H1 (cell line): ENCODE measurements around the gene MYF5. TPM values are rescaled to one million over a fixed set of nuclear protein-coding genes. Genes with fewer than 3 reads are reported as not detected.

Source experiments
- CTCF ChIA-PET: fragments of 300-600 bp; sonication (Branson Sonifier 250); formaldehyde crosslinking; loops from one replicate; lab custom pipeline; 2021; ENCODE audit not compliant: partially characterized antibody; lab: Charles Lee
- POLR2A ChIA-PET: fragments of 300-600 bp; sonication (Branson Sonifier 250); formaldehyde crosslinking; loops from one replicate; lab custom pipeline; 2021; ENCODE audit warnings: inconsistent platforms; ENCODE audit not compliant: partially characterized antibody; lab: Charles Lee
- DNase-seq, 2 experiments: peaks; one replicate each; pipeline versions ENCODE4 v3.0.0 to v3.0.0-alpha.2; 2010 to 2022; ENCODE audit warnings: low spot score in 2 of 2, low read depth in 1 of 2, mixed read lengths in 1 of 2
- FAIRE-seq: peaks from 2 replicates; lab custom pipeline; 2011; peaks lifted over from hg19 to GRCh38; lab: Jason Lieb, UNC
- H2AFZ ChIP-seq: 2 replicates; pipeline ENCODE4 v1.8.1; 2012; ENCODE audit warnings: low read length, inconsistent platforms
- H2AK5ac ChIP-seq: 2 replicates; pipeline ENCODE4 v1.6.1; 2013; ENCODE audit warnings: low read depth, low read length
- H2BK120ac ChIP-seq: replicated peaks from 2 replicates; pipeline ENCODE3; 2013; ENCODE audit warnings: low read depth, low read length, inconsistent platforms
- H2BK12ac ChIP-seq: 2 replicates; pipeline ENCODE4 v1.6.1; 2013; ENCODE audit warnings: low read depth, low read length
- H2BK15ac ChIP-seq: 2 replicates; pipeline ENCODE4 v1.6.1; 2013; ENCODE audit warnings: low read length
- H2BK20ac ChIP-seq: 2 replicates; pipeline ENCODE4 v1.6.1; 2013; ENCODE audit warnings: low read length
- H2BK5ac ChIP-seq: 2 replicates; pipeline ENCODE4 v1.6.1; 2013; ENCODE audit warnings: low read depth, low read length
- H3K14ac ChIP-seq: 2 replicates; pipeline ENCODE4 v1.6.1; 2013; ENCODE audit warnings: inconsistent platforms; ENCODE audit not compliant: insufficient read length
- H3K18ac ChIP-seq: 2 replicates; pipeline ENCODE4 v1.6.1; 2013; ENCODE audit warnings: low read length; ENCODE audit errors: extremely low read depth
- H3K23ac ChIP-seq: 2 replicates; pipeline ENCODE4 v1.6.1; 2013; ENCODE audit warnings: inconsistent platforms; ENCODE audit not compliant: insufficient read length
- H3K23me2 ChIP-seq: 2 replicates; pipeline ENCODE4 v1.6.1; 2013; ENCODE audit warnings: low read depth, low read length
- H3K27ac ChIP-seq: 2 replicates; pipeline ENCODE4 v1.6.1; 2011; ENCODE audit warnings: low read depth, low read length, inconsistent platforms
- H3K27me3 ChIP-seq, 4 experiments: replicated peaks in 1 of 4; 1 replicate in 1 of 4; 2 replicates in 3 of 4; pipeline versions ENCODE4 v1.6.1 to v1.8.1; 2011 to 2013; ENCODE audit warnings: low read length in 3 of 4, mild to moderate bottlenecking in 3 of 4, inconsistent platforms in 2 of 4, mixed read lengths in 2 of 4, moderate library complexity in 1 of 4; ENCODE audit not compliant: control insufficient read depth in 3 of 4, insufficient read depth in 3 of 4; ENCODE audit errors: extremely low read depth in 1 of 4
- H3K36me3 ChIP-seq, 4 experiments: 2 replicates each; pipeline versions ENCODE4 v1.6.1 to v1.8.1; 2011 to 2013; ENCODE audit warnings: mild to moderate bottlenecking in 4 of 4, low read length in 3 of 4, moderate library complexity in 2 of 4, control low read depth in 1 of 4, inconsistent platforms in 1 of 4; ENCODE audit not compliant: insufficient read depth in 4 of 4, control insufficient read depth in 2 of 4
- H3K4ac ChIP-seq: replicated peaks from 2 replicates; pipeline ENCODE3; 2013; ENCODE audit warnings: low read length, low read depth, mixed read lengths, inconsistent platforms; ENCODE audit not compliant: insufficient read length
- H3K4me1 ChIP-seq, 4 experiments: replicated peaks in 1 of 4; 1 replicate in 1 of 4; 2 replicates in 3 of 4; pipeline versions ENCODE4 v1.6.1 to v1.8.1; 2011 to 2013; ENCODE audit warnings: low read length in 3 of 4, inconsistent platforms in 2 of 4, mixed read lengths in 1 of 4; ENCODE audit not compliant: insufficient read depth in 4 of 4, control insufficient read depth in 3 of 4
- H3K4me2 ChIP-seq, 2 experiments: 2 replicates each; pipeline versions ENCODE4 v1.6.1 to v1.8.1; 2011 to 2013; ENCODE audit warnings: low read depth in 2 of 2, low read length in 2 of 2, control low read depth in 1 of 2, inconsistent platforms in 1 of 2, mild to moderate bottlenecking in 1 of 2; ENCODE audit not compliant: insufficient read depth in 1 of 2
- H3K4me3 ChIP-seq, 4 experiments: fragments of 200-600, 300-600 bp in 1 of 4; sonication (generic), shearing (Covaris generic), sonication (Bioruptor Twin) in 1 of 4; 2 replicates each; pipeline versions ENCODE4 v1.5.1 to v1.8.1; 2011 to 2016; ENCODE audit warnings: low read length in 4 of 4, low read depth in 3 of 4, control low read depth in 2 of 4, inconsistent platforms in 2 of 4, mild to moderate bottlenecking in 2 of 4, mixed read lengths in 1 of 4, moderate library complexity in 1 of 4; ENCODE audit not compliant: insufficient read depth in 2 of 4; ENCODE audit errors: extremely low read depth in 1 of 4
- H3K56ac ChIP-seq: replicated peaks from 2 replicates; pipeline ENCODE3; 2013; ENCODE audit warnings: low read depth, mild to moderate bottlenecking, mixed read lengths, low read length, inconsistent platforms; ENCODE audit not compliant: insufficient read length
- H3K79me1 ChIP-seq: 2 replicates; pipeline ENCODE4 v1.6.1; 2013; ENCODE audit warnings: low read depth, low read length, control low read depth
- H3K79me2 ChIP-seq, 2 experiments: 2 replicates each; pipeline versions ENCODE4 v1.6.1 to v1.8.1; 2012 to 2013; ENCODE audit warnings: low read length in 2 of 2, mild to moderate bottlenecking in 2 of 2, inconsistent platforms in 1 of 2; ENCODE audit not compliant: insufficient read depth in 2 of 2, control insufficient read depth in 1 of 2
- H3K9ac ChIP-seq, 4 experiments: replicated peaks in 1 of 4; 1 replicate in 1 of 4; 2 replicates in 3 of 4; pipeline versions ENCODE4 v1.6.1 to v1.8.1; 2011 to 2013; ENCODE audit warnings: low read depth in 3 of 4, low read length in 3 of 4, control low read depth in 2 of 4, mild to moderate bottlenecking in 2 of 4, moderate library complexity in 2 of 4, inconsistent platforms in 1 of 4; ENCODE audit errors: extremely low read depth in 1 of 4
- H3K9me3 ChIP-seq, 2 experiments: 2 replicates each; pipeline versions ENCODE4 v1.6.1 to v1.8.1; 2012 to 2013; ENCODE audit warnings: mild to moderate bottlenecking in 2 of 2, moderate library complexity in 2 of 2, control low read depth in 1 of 2, inconsistent platforms in 1 of 2, low read depth in 1 of 2, low read length in 1 of 2, mixed read lengths in 1 of 2; ENCODE audit not compliant: insufficient read depth in 2 of 2
- H4K20me1 ChIP-seq, 2 experiments: replicated peaks in 1 of 2; 2 replicates each; pipeline versions ENCODE3 to v1.8.1; 2011 to 2013; ENCODE audit warnings: inconsistent platforms in 2 of 2, low read length in 2 of 2, mild to moderate bottlenecking in 1 of 2; ENCODE audit not compliant: insufficient read depth in 2 of 2, control insufficient read depth in 1 of 2
- H4K5ac ChIP-seq: 2 replicates; pipeline ENCODE4 v1.6.1; 2013; ENCODE audit warnings: low read length, low read depth, mixed read lengths, inconsistent platforms; ENCODE audit not compliant: insufficient read length
- H4K8ac ChIP-seq: 2 replicates; pipeline ENCODE4 v1.8.0; 2013; ENCODE audit warnings: mild to moderate bottlenecking, moderate library complexity, low read length, inconsistent platforms; ENCODE audit not compliant: insufficient read depth; ENCODE audit errors: extremely low read depth
- H4K91ac ChIP-seq: replicated peaks from 2 replicates; pipeline ENCODE3; 2013; ENCODE audit warnings: low read length, mixed read lengths, inconsistent platforms; ENCODE audit not compliant: insufficient read length
- ATF3 ChIP-seq: IDR thresholded peaks from 2 replicates; pipeline ENCODE4 v1.6.1; 2011; ENCODE audit warnings: low read depth, mild to moderate bottlenecking, low read length; ENCODE audit not compliant: insufficient read depth
- BCL11A ChIP-seq, 2 experiments: IDR thresholded peaks; one replicate each; pipeline ENCODE4 v1.6.1; 2011; ENCODE audit warnings: low read depth in 2 of 2, low read length in 2 of 2, mild to moderate bottlenecking in 2 of 2
- CBX5 ChIP-seq: fragments of 300-800, 300-1000 bp; sonication (generic); IDR thresholded peaks from 2 replicates; pipeline ENCODE4 v1.7.1; 2016; ENCODE audit warnings: antibody characterized with exemption, low read length, low read depth
- CREB1 ChIP-seq: IDR thresholded peaks from 2 replicates; pipeline ENCODE4 v1.6.1; 2012; ENCODE audit warnings: inconsistent platforms
- EGR1 ChIP-seq: IDR thresholded peaks from 2 replicates; pipeline ENCODE4 v1.6.1; 2011; ENCODE audit warnings: low read depth, low read length, borderline replicate concordance
- EP300 ChIP-seq, 2 experiments: IDR thresholded peaks; 1 replicate in 1 of 2; 2 replicates in 1 of 2; pipeline ENCODE4 v1.6.1; 2011 to 2012; ENCODE audit warnings: low read depth in 2 of 2, low read length in 2 of 2, mild to moderate bottlenecking in 2 of 2, borderline replicate concordance in 1 of 2, inconsistent platforms in 1 of 2, moderate library complexity in 1 of 2
- FOSL1 ChIP-seq: IDR thresholded peaks from 2 replicates; pipeline ENCODE4 v1.6.1; 2011; ENCODE audit warnings: mild to moderate bottlenecking, low read depth, low read length, moderate library complexity; ENCODE audit not compliant: insufficient read depth
- POLR2AphosphoS5 ChIP-seq: IDR thresholded peaks from 2 replicates; pipeline ENCODE4 v1.6.1; 2011; ENCODE audit warnings: low read depth, low read length
- RFX5 ChIP-seq: IDR thresholded peaks from 2 replicates; pipeline ENCODE4 v1.6.1; 2011; ENCODE audit warnings: low read depth, low read length, improper control_type of control experiment, borderline replicate concordance
- SIN3A ChIP-seq, 2 experiments: IDR thresholded peaks in 1 of 2; conservative IDR thresholded peaks in 1 of 2; 2 replicates each; pipeline ENCODE4 v1.6.1; 2011 to 2012; ENCODE audit warnings: low read length in 2 of 2, improper control_type of control experiment in 1 of 2, low read depth in 1 of 2, mild to moderate bottlenecking in 1 of 2
- ZNF274 ChIP-seq: IDR thresholded peaks from 2 replicates; pipeline ENCODE4 v1.7.0; 2012; ENCODE audit warnings: low read length, borderline replicate concordance; ENCODE audit errors: extremely low read depth
- WGBS, 2 experiments: shearing (Covaris generic) in 1 of 2; methylation state at CpG; one replicate each; pipeline versions ENCODE4 v1.1.6 to v1.1.7; 2013 to 2015; ENCODE audit warnings: low lambda C conversion rate in 2 of 2, mixed read lengths in 2 of 2, inconsistent platforms in 1 of 2, low coverage in 1 of 2, missing lambda C conversion rate in 1 of 2; ENCODE audit not compliant: insufficient replicate concordance in 2 of 2, insufficient coverage in 1 of 2, insufficient read length in 1 of 2; ENCODE audit errors: extremely low coverage in 1 of 2, missing lambda C conversion rate in 1 of 2; 5-methylcytosine and 5-hydroxymethylcytosine counted together
- polyA plus RNA-seq, 7 experiments: library from polyadenylated mRNA; depleted of rRNA in 3 of 7; stranded (reverse) in 5 of 7; unstranded in 2 of 7; fragments of >200 nt in 5 of 7; fragments of 200-250 nt in 2 of 7; gene quantifications; 1 replicate in 5 of 7; 2 replicates in 1 of 7; 4 replicates in 1 of 7; pipeline versions ENCODE4 v1.2.1 to v1.2.3, GENCODE V29; 2011 to 2013; ENCODE audit warnings: missing spikeins in 2 of 7, mixed read lengths in 2 of 7
- total RNA-seq: library from RNA; stranded (reverse); fragmentation: NEBNext Ultra II Directional; extraction: Animal tissue kit (Norgen Biotek cat#: 25700); gene quantifications from 2 replicates; pipeline ENCODE4 v1.2.1, GENCODE V29; 2021

Gene MYF5
- total and polyA plus RNA-seq, 2 of the 8 experiments (the other 6 are each of a cell fraction or from before 2014, with no cell fraction given), result 0.09 TPM; not detected in 1

GRCh38 chr12:80698847-80699542, 17.7 kb upstream of the MYF5 start:
- Histone ChIP-seq H3K4me1 (peaks cover 0 to 4% (median 2%) of the 10 kb centered on the region in 4 experiments; a peak in 4 of 7 replicates), H3K9ac (no peak overlapping the region), H3K23ac (no peak overlapping the region), H3K4ac (no peak overlapping the region), H2AFZ (no peak overlapping the region), H3K14ac (no peak overlapping the region), H4K20me1 (no peaks in the 10 kb centered on the region), H3K18ac (no peak overlapping the region), H3K79me2 (no peaks in the 10 kb centered on the region), H2BK120ac (no peak overlapping the region), H3K27me3 (peaks cover 0 to 2% (median 0%) of the 10 kb centered on the region in 4 experiments; a peak in 1 of 7 replicates), H3K4me3 (no peak overlapping the region), H2BK20ac (no peak overlapping the region), H4K8ac (no peak overlapping the region), H3K56ac (no peak overlapping the region), H2AK5ac (no peak overlapping the region), H2BK5ac (no peak overlapping the region), H3K4me2 (no peak overlapping the region), H4K5ac (no peak overlapping the region), H4K91ac (no peak overlapping the region), H2BK15ac (no peak overlapping the region), H3K36me3 (no peaks in the 10 kb centered on the region), H2BK12ac (no peak overlapping the region), H3K23me2 (no peaks in the 10 kb centered on the region), H3K79me1 (no peaks in the 10 kb centered on the region), H3K27ac (no peak overlapping the region), H3K9me3 (no peaks in the 10 kb centered on the region)
- ChIA-PET POLR2A (interaction anchor here (1.2 kb wide), 1 partner anchor 15 kb away, joined by 4 read pairs; no protein-coding TSS in a partner anchor), CTCF (no interaction called here)
- FAIRE-seq, result no peak
- DNase-seq, result no peak
- WGBS, 2 experiments, result 81% methylated on average over 7 of the region's 7 CpGs; no CpG with 5 or more reads in 1 of the 2 experiments
- TF ChIP-seq EP300 (IDR thresholded peaks at IDR 0.05; ENCODE audit: borderline replicate concordance in 1 of 2, low read depth in 2 of 2, low read length in 2 of 2) (no peak), CBX5 (no peak), ATF3 (no peak), BCL11A (IDR thresholded peaks at IDR 0.05; ENCODE audit: low read depth in 2 of 2, low read length in 2 of 2) (no peak), ZNF274 (no peak), SIN3A (conservative IDR thresholded peaks at IDR 0.05 in 1 of 2, IDR thresholded peaks at IDR 0.05 in 1 of 2; ENCODE audit: low read depth in 1 of 2, low read length in 2 of 2) (no peak), RFX5 (no peak), CREB1 (no peak), EGR1 (no peak), POLR2AphosphoS5 (no peak), FOSL1 (no peak)
